ENCODE results near the gene CD247. TPM values are rescaled to one million over a fixed set of nuclear protein-coding genes. Genes with fewer than 3 reads are reported as not detected.

CD247 gene
- total and polyA plus RNA-seq, 2 of the 13 experiments (the other 11 are each of a cell fraction or from before 2014, with no cell fraction given) = 0.20 TPM; not detected in 1

- TF ChIP-seq ZNF275 (CRISPR knock-in tag; IDR thresholded peaks at IDR 0.05; ENCODE audit: borderline replicate concordance) (no peak), ZNF788 (CRISPR knock-in tag; IDR thresholded peaks at IDR 0.05; ENCODE audit: borderline replicate concordance) (0 out of 2 replicates have a peak, but pooled peaks have one; percentile 51), RBAK (CRISPR knock-in tag; IDR thresholded peaks at IDR 0.05) (no peak), HES4 (CRISPR knock-in tag; IDR thresholded peaks at IDR 0.05; ENCODE audit: borderline replicate concordance) (peak; percentile 73; the same call in 1 of the 2 replicates), CEBPB (IDR thresholded peaks at IDR 0.05; ENCODE audit: borderline replicate concordance, low read depth, low read length) (no peak), NFYB (CRISPR knock-in tag; IDR thresholded peaks at IDR 0.05) (peak; percentile 76), MIER2 (CRISPR knock-in tag; IDR thresholded peaks at IDR 0.05) (no peak), NFAT5 (CRISPR knock-in tag; IDR thresholded peaks at IDR 0.05) (peak; percentile 92; the same call in 1 of the 2 replicates), BHLHE40 (IDR thresholded peaks at IDR 0.05; ENCODE audit: low read length) (no peak), ZNF547 (CRISPR knock-in tag; IDR thresholded peaks at IDR 0.05) (peak; percentile 68; the same call in 1 of the 2 replicates), PAWR (CRISPR knock-in tag; IDR thresholded peaks at IDR 0.05; ENCODE audit: borderline replicate concordance) (no peak), HNRNPH1 (optimal IDR thresholded peaks at IDR 0.05; ENCODE audit: low read depth, low read length) (no peak), TEF (CRISPR knock-in tag; IDR thresholded peaks at IDR 0.05) (peak; percentile 65; the same call in 1 of the 2 replicates), ISX (CRISPR knock-in tag; conservative IDR thresholded peaks at IDR 0.05) (0 out of 2 replicates have a peak, but pooled peaks have one; percentile 77), PREB (CRISPR knock-in tag; IDR thresholded peaks at IDR 0.05) (0 out of 2 replicates have a peak, but pooled peaks have one; percentile 32), CTCF (CRISPR knock-in tag; IDR thresholded peaks at IDR 0.05) (no peak), NFE2 (CRISPR knock-in tag; IDR thresholded peaks at IDR 0.05) (no peak), TP53 (CRISPR knock-in tag; conservative IDR thresholded peaks at IDR 0.05) (no peak), ZBTB38 (CRISPR knock-in tag; IDR thresholded peaks at IDR 0.05) (no peak)
These were observed 35.1 kb upstream of the CD247 start, which contains the start of gene CREG1 (continued) for GRCh38 chr1:167553136-167554027.
